Measurements from ENCODE around the gene MR1. TPM values are rescaled to one million over a fixed set of nuclear protein-coding genes. Genes with fewer than 3 reads are reported as not detected.
A peak's percentile ranks its signal among the peaks of the same experiment; 100 is the strongest.
"Not testable (repeated sequence)": the region's sequence is repeated elsewhere in the genome, so short reads cannot be mapped to it uniquely, and the experiment has no call there.

Gene MR1
- total and polyA plus RNA-seq, 7 donors = 0.70 to 3.0 (median 2.0) TPM

GRCh38 chr1:181033128-181033798 is 520 bp upstream of the MR1 start:
- intact Hi-C loops (cut with DNase I) = loop anchor here in 1 of 2 donors (5.0 kb wide), 1 partner anchor 109 kb away; no protein-coding TSS in a partner anchor
- 16 to 36% (median 21%) methylated on average over 2 of the region's 2 CpGs for WGBS, 3 donors
- H3K4me1 ChIP-seq = peaks cover 19% of the 10 kb centered on the region
- DNase-seq = peak in 1 of 2 donors; percentile 21
- H3K36me3 ChIP-seq (ENCODE audit: insufficient read depth in 1 of 2, low read depth in 1 of 2) = no peaks in the 10 kb centered on the region
- no peaks in the 10 kb centered on the region for H3K27me3 ChIP-seq (ENCODE audit: insufficient read depth in 3 of 3, low read length in 2 of 3)
- ATAC-seq = peak; percentile 69 to 85 (median 80)
- H3K9me3 ChIP-seq = no peaks in the 10 kb centered on the region
- peak overlapping the region; percentile 70 for H3K4me3 ChIP-seq
- TF ChIP-seq CTCF (IDR thresholded peaks at IDR 0.05) = no peak
- peak overlapping the region; percentile 93 for H3K27ac ChIP-seq

- H3K9me3 ChIP-seq; ATAC-seq; H3K27me3 ChIP-seq (ENCODE audit: insufficient read depth in 3 of 3, low read length in 2 of 3); H3K36me3 ChIP-seq (ENCODE audit: insufficient read depth in 1 of 2, low read depth in 1 of 2); H3K4me3 ChIP-seq; H3K27ac ChIP-seq; DNase-seq: not testable (repeated sequence)
- intact Hi-C loops (cut with DNase I) = loop anchor here in 1 of 2 donors (5.0 kb wide), 1 partner anchor 132 kb away; no protein-coding TSS in a partner anchor
- H3K4me1 ChIP-seq = peaks cover 19% of the 10 kb centered on the region
- 94 to 95% (median 94%) methylated on average over 4 of the region's 4 CpGs for WGBS, 3 donors
Observed at GRCh38 chr1:181035210-181035609, 1.4 kb downstream of the MR1 start.

- Histone ChIP-seq H3K27ac (no peak overlapping the region), H3K4me3 (no peak overlapping the region), H3K4me1 (peaks cover 28% of the 10 kb centered on the region), H3K27me3 (ENCODE audit: insufficient read depth in 3 of 3, low read length in 2 of 3) (no peaks in the 10 kb centered on the region), H3K36me3 (ENCODE audit: insufficient read depth in 1 of 2, low read depth in 1 of 2) (no peaks in the 10 kb centered on the region), H3K9me3 (no peaks in the 10 kb centered on the region)
- 87 to 93% (median 90%) methylated on average over 4 of the region's 4 CpGs for WGBS, 3 donors
- no peak for DNase-seq
- intact Hi-C loops (cut with DNase I) = loop anchor here in 1 of 2 donors (5.0 kb wide), 1 partner anchor 131 kb away; no protein-coding TSS in a partner anchor
- no peak for ATAC-seq
- no peak for TF ChIP-seq CTCF (IDR thresholded peaks at IDR 0.05)
Observed at GRCh38 chr1:181036107-181036836, 2.5 kb downstream of the MR1 start.

- Histone ChIP-seq H3K27me3 (ENCODE audit: insufficient read depth in 3 of 3, low read length in 2 of 3) (no peaks in the 10 kb centered on the region), H3K9me3 (no peaks in the 10 kb centered on the region), H3K36me3 (ENCODE audit: insufficient read depth in 1 of 2, low read depth in 1 of 2) (no peaks in the 10 kb centered on the region), H3K4me3 (no peak overlapping the region), H3K27ac (no peak overlapping the region), H3K4me1 (peaks cover 30% of the 10 kb centered on the region)
- no peak for TF ChIP-seq CTCF (IDR thresholded peaks at IDR 0.05)
- intact Hi-C loops (cut with DNase I) = loop anchor here in 1 of 2 donors (5.0 kb wide), 1 partner anchor 130 kb away; no protein-coding TSS in a partner anchor
- DNase-seq (no peak), ATAC-seq (no peak)
- WGBS, 3 donors = 91 to 94% (median 93%) methylated on average over 2 of the region's 2 CpGs
Observed at GRCh38 chr1:181037386-181037785, 3.6 kb downstream of the MR1 start.

GRCh38 chr1:181038399-181038873 is 4.7 kb downstream of the MR1 start:
- Histone ChIP-seq H3K9me3 (no peaks in the 10 kb centered on the region), H3K4me1 (peaks cover 20% of the 10 kb centered on the region), H3K4me3 (no peak overlapping the region), H3K27ac (no peak overlapping the region), H3K36me3 (ENCODE audit: insufficient read depth in 1 of 2, low read depth in 1 of 2) (no peaks in the 10 kb centered on the region), H3K27me3 (ENCODE audit: insufficient read depth in 3 of 3, low read length in 2 of 3) (no peaks in the 10 kb centered on the region)
- DNase-seq (peak; percentile 27 to 65), ATAC-seq (peak; percentile 85 to 92 (median 90))
- WGBS, 3 donors = 62 to 81% (median 73%) methylated on average over 3 to 5 of the region's 5 CpGs
- TF ChIP-seq CTCF (IDR thresholded peaks at IDR 0.05) = peak; percentile 77
- intact Hi-C loops (cut with DNase I) = loop anchor here (2.0 to 5.0 kb wide), 2 partner anchors 104 to 129 kb away; no protein-coding TSS in a partner anchor
